Suprapubic skin (tissue), 4 donors: ENCODE data around the gene SSTR3. TPM values are rescaled to one million over a fixed set of nuclear protein-coding genes. Genes with fewer than 3 reads are reported as not detected.

Experiments used
- DNase-seq, 2 donors: peaks; one replicate each; pipeline ENCODE4 v3.0.0-alpha.2; 2019; ENCODE audit warnings: low spot score in 2 of 2
- H3K27ac ChIP-seq: fragments of 200-600 bp; sonication (generic); one replicate; pipeline ENCODE4 v1.5.1; 2019
- H3K27me3 ChIP-seq: fragments of 200-600 bp; sonication (generic); one replicate; pipeline ENCODE4 v1.5.1; 2019
- H3K36me3 ChIP-seq: fragments of 200-600 bp; sonication (generic); one replicate; pipeline ENCODE4 v1.5.1; 2019
- H3K4me1 ChIP-seq: fragments of 200-600 bp; sonication (generic); one replicate; pipeline ENCODE4 v1.5.1; 2019
- H3K4me3 ChIP-seq: fragments of 200-600 bp; sonication (generic); one replicate; pipeline ENCODE4 v1.5.1; 2019; ENCODE audit warnings: mild to moderate bottlenecking
- H3K9me3 ChIP-seq: fragments of 200-600 bp; sonication (generic); one replicate; pipeline ENCODE4 v1.5.1; 2019
- CTCF ChIP-seq, 2 donors: fragments of 200-600 bp in 1 of 2; fragments of 450-650 bp in 1 of 2; sonication (generic) in 1 of 2; IDR thresholded peaks; one replicate each; pipeline ENCODE4 v1.5.1; 2016 to 2019; ENCODE audit warnings: antibody characterized with exemption in 2 of 2, mild to moderate bottlenecking in 1 of 2, moderate library complexity in 1 of 2
- EP300 ChIP-seq: sonication (generic); formaldehyde crosslinking; IDR thresholded peaks from one replicate; pipeline ENCODE4 v1.6.1; 2017; ENCODE audit warnings: antibody characterized with exemption
- POLR2A ChIP-seq, 2 donors: fragments of 450-650 bp; IDR thresholded peaks; one replicate each; pipeline ENCODE4 v1.6.1; 2017; ENCODE audit warnings: antibody characterized with exemption in 2 of 2, mild to moderate bottlenecking in 2 of 2, moderate library complexity in 2 of 2
- POLR2AphosphoS5 ChIP-seq, 3 donors: sonication (generic); formaldehyde crosslinking; IDR thresholded peaks; one replicate each; pipeline ENCODE4 v1.6.1; 2017; ENCODE audit warnings: antibody characterized with exemption in 3 of 3
- WGBS: methylation state at CpG from one replicate; pipeline ENCODE4 v1.1.5; 2018; 5-methylcytosine and 5-hydroxymethylcytosine counted together
- total RNA-seq, 4 donors: library from RNA; depleted of rRNA; stranded (reverse); fragments of >200 nt; gene quantifications; one replicate each; pipeline ENCODE4 v1.1.0, GENCODE V29; 2016

SSTR3 gene
- total RNA-seq, 4 donors from 2014 or later, result not detected

- no peak overlapping the region for H3K4me3 ChIP-seq
- no peak overlapping the region for H3K27ac ChIP-seq
- DNase-seq, result no peak
- H3K4me1 ChIP-seq, result no peaks in the 10 kb centered on the region
- H3K9me3 ChIP-seq, result no peaks in the 10 kb centered on the region
- TF ChIP-seq POLR2AphosphoS5 (IDR thresholded peaks at IDR 0.05), result no peak
- no peak for TF ChIP-seq CTCF (IDR thresholded peaks at IDR 0.05)
- TF ChIP-seq POLR2A (IDR thresholded peaks at IDR 0.05), result no peak
- no peak for TF ChIP-seq EP300
- 84% methylated on average over 6 of the region's 6 CpGs for WGBS
- no peaks in the 10 kb centered on the region for H3K36me3 ChIP-seq
- peaks cover 10% of the 10 kb centered on the region for H3K27me3 ChIP-seq
Observed at GRCh38 chr22:37219533-37219932, 7.3 kb upstream of the SSTR3 start.

GRCh38 chr22:37218771-37219411, 6.6 kb upstream of the SSTR3 start:
- Histone ChIP-seq H3K9me3 (no peaks in the 10 kb centered on the region), H3K4me1 (no peaks in the 10 kb centered on the region), H3K27me3 (peaks cover 11% of the 10 kb centered on the region), H3K36me3 (no peaks in the 10 kb centered on the region), H3K27ac (no peak overlapping the region), H3K4me3 (no peak overlapping the region)
- DNase-seq, result no peak
- TF ChIP-seq EP300 (no peak), CTCF (IDR thresholded peaks at IDR 0.05) (no peak), POLR2A (IDR thresholded peaks at IDR 0.05) (no peak), POLR2AphosphoS5 (IDR thresholded peaks at IDR 0.05) (no peak)
- 62% methylated on average over 7 of the region's 7 CpGs for WGBS

- no peaks in the 10 kb centered on the region for H3K4me1 ChIP-seq
- no peak overlapping the region for H3K4me3 ChIP-seq
- TF ChIP-seq CTCF (IDR thresholded peaks at IDR 0.05), result no peak
- TF ChIP-seq POLR2A (IDR thresholded peaks at IDR 0.05), result no peak
- TF ChIP-seq POLR2AphosphoS5 (IDR thresholded peaks at IDR 0.05), result no peak
- no peak for TF ChIP-seq EP300
- peaks cover 11% of the 10 kb centered on the region for H3K27me3 ChIP-seq
- no peak overlapping the region for H3K27ac ChIP-seq
- no peak for DNase-seq
- no peaks in the 10 kb centered on the region for H3K9me3 ChIP-seq
- WGBS, result 86% methylated on average over 6 of the region's 6 CpGs
- no peaks in the 10 kb centered on the region for H3K36me3 ChIP-seq
Observed at GRCh38 chr22:37218399-37218770, 6.1 kb upstream of the SSTR3 start.

GRCh38 chr22:37215890-37216289, 3.6 kb upstream of the SSTR3 start:
- no peaks in the 10 kb centered on the region for H3K9me3 ChIP-seq
- no peak for TF ChIP-seq EP300
- no peak for TF ChIP-seq CTCF (IDR thresholded peaks at IDR 0.05)
- TF ChIP-seq POLR2AphosphoS5 (IDR thresholded peaks at IDR 0.05), result no peak
- no peak for TF ChIP-seq POLR2A (IDR thresholded peaks at IDR 0.05)
- H3K27me3 ChIP-seq, result peaks cover 27% of the 10 kb centered on the region
- H3K4me3 ChIP-seq, result no peak overlapping the region
- no peak for DNase-seq
- H3K27ac ChIP-seq, result no peak overlapping the region
- peaks cover 4% of the 10 kb centered on the region for H3K4me1 ChIP-seq
- H3K36me3 ChIP-seq, result no peaks in the 10 kb centered on the region
- 89% methylated on average over 9 of the region's 9 CpGs for WGBS

GRCh38 chr22:37214731-37215030, 2.4 kb upstream of the SSTR3 start:
- 78% methylated on average over 13 of the region's 13 CpGs for WGBS

More at GRCh38 chr22:37214731-37215030, 2.4 kb upstream of the SSTR3 start:
- Histone ChIP-seq H3K27ac (no peak overlapping the region), H3K9me3 (no peaks in the 10 kb centered on the region), H3K36me3 (no peaks in the 10 kb centered on the region), H3K27me3 (peaks cover 32% of the 10 kb centered on the region), H3K4me3 (no peak overlapping the region), H3K4me1 (peaks cover 4% of the 10 kb centered on the region)
- DNase-seq, result no peak
- TF ChIP-seq POLR2AphosphoS5 (IDR thresholded peaks at IDR 0.05) (no peak), CTCF (IDR thresholded peaks at IDR 0.05) (no peak), POLR2A (IDR thresholded peaks at IDR 0.05) (no peak), EP300 (no peak)
